ENCODE measurements around the gene DMRTC1. TPM values are rescaled to one million over a fixed set of nuclear protein-coding genes. Genes with fewer than 3 reads are reported as not detected.
"Not testable (repeated sequence)": the region's sequence is repeated elsewhere in the genome, so short reads cannot be mapped to it uniquely, and the experiment has no call there.

The DMRTC1 gene
- total and polyA plus RNA-seq, 5 experiments from 2014 or later = 0.15 to 1.3 (median 1.2) TPM; not detected in 2

GRCh38 chrX:72889740-72890139, 53.9 kb downstream of the DMRTC1 start:
- H3K4me3 Mint-ChIP-seq, H3K27ac Mint-ChIP-seq, H3K36me3 Mint-ChIP-seq, H3K27me3 Mint-ChIP-seq, ATAC-seq, H3K9me3 Mint-ChIP-seq, POLR2A ChIA-PET, H3K4me1 Mint-ChIP-seq, DNase-seq: not testable (repeated sequence)

- H3K4me3 Mint-ChIP-seq, ATAC-seq, DNase-seq, H3K9me3 Mint-ChIP-seq, H3K36me3 Mint-ChIP-seq, H3K27ac Mint-ChIP-seq, H3K27me3 Mint-ChIP-seq, POLR2A ChIA-PET, H3K4me1 Mint-ChIP-seq: not testable (repeated sequence)
Observed at GRCh38 chrX:72882898-72883297, 60.7 kb downstream of the DMRTC1 start.

- H3K27me3 Mint-ChIP-seq, POLR2A ChIA-PET, H3K4me1 Mint-ChIP-seq, ATAC-seq, H3K9me3 Mint-ChIP-seq, H3K4me3 Mint-ChIP-seq, H3K36me3 Mint-ChIP-seq, DNase-seq, H3K27ac Mint-ChIP-seq: not testable (repeated sequence)
Observed at GRCh38 chrX:72837532-72837931, 106.1 kb downstream of the DMRTC1 start.

GRCh38 chrX:72830701-72831100, 112.9 kb downstream of the DMRTC1 start:
- H3K4me1 Mint-ChIP-seq, H3K27ac Mint-ChIP-seq, ATAC-seq, POLR2A ChIA-PET, H3K36me3 Mint-ChIP-seq, DNase-seq, H3K9me3 Mint-ChIP-seq, H3K4me3 Mint-ChIP-seq, H3K27me3 Mint-ChIP-seq: not testable (repeated sequence)

Other genes with a start within 250 kb of the DMRTC1 start
- under 1 TPM; 0.65 to 0.80 TPM for gene PHKA1, start 229.5 kb downstream of the DMRTC1 start, total RNA-seq
- under 1 TPM in 2 of 3 donors, not detected in 1; 0.06 to 0.26 TPM for gene PHKA1, start 229.5 kb downstream of the DMRTC1 start, polyA plus RNA-seq
- 1 to 10 TPM; 1.9 TPM for gene DMRTC1B, start 166.9 kb downstream of the DMRTC1 start, total RNA-seq
- gene DMRTC1B, start 166.9 kb downstream of the DMRTC1 start, polyA plus RNA-seq = 1 to 10 TPM in 2 of 3 donors, under 1 TPM in 1; 0.59 to 2.7 (median 1.2) TPM
- not detected for gene FAM236B, start 161.2 kb downstream of the DMRTC1 start, total RNA-seq
- gene FAM236B, start 161.2 kb downstream of the DMRTC1 start, polyA plus RNA-seq = not detected
- gene FAM236D, start 135.6 kb downstream of the DMRTC1 start, total RNA-seq = not detected
- not detected for gene FAM236D, start 135.6 kb downstream of the DMRTC1 start, polyA plus RNA-seq
- gene FAM236C, start 31.2 kb downstream of the DMRTC1 start, total RNA-seq = not detected
- not detected for gene FAM236C, start 31.2 kb downstream of the DMRTC1 start, polyA plus RNA-seq
- gene FAM236A, start 5.6 kb downstream of the DMRTC1 start, total RNA-seq = not detected
- gene FAM236A, start 5.6 kb downstream of the DMRTC1 start, polyA plus RNA-seq = not detected
- not detected for gene PABPC1L2B, start 59.1 kb upstream of the DMRTC1 start, total RNA-seq
- not detected for gene PABPC1L2B, start 59.1 kb upstream of the DMRTC1 start, polyA plus RNA-seq
- not detected for gene PABPC1L2A, start 135.7 kb upstream of the DMRTC1 start, total RNA-seq
- gene PABPC1L2A, start 135.7 kb upstream of the DMRTC1 start, polyA plus RNA-seq = not detected

Measured in naive thymus-derived CD8-positive, alpha-beta T cell (primary cell).